ENCODE data around the gene ALKBH7. TPM values are rescaled to one million over a fixed set of nuclear protein-coding genes. Genes with fewer than 3 reads are reported as not detected.

ALKBH7 gene
- total RNA-seq, 1 donor from 2014 or later, result 31.4 TPM

DNA sequence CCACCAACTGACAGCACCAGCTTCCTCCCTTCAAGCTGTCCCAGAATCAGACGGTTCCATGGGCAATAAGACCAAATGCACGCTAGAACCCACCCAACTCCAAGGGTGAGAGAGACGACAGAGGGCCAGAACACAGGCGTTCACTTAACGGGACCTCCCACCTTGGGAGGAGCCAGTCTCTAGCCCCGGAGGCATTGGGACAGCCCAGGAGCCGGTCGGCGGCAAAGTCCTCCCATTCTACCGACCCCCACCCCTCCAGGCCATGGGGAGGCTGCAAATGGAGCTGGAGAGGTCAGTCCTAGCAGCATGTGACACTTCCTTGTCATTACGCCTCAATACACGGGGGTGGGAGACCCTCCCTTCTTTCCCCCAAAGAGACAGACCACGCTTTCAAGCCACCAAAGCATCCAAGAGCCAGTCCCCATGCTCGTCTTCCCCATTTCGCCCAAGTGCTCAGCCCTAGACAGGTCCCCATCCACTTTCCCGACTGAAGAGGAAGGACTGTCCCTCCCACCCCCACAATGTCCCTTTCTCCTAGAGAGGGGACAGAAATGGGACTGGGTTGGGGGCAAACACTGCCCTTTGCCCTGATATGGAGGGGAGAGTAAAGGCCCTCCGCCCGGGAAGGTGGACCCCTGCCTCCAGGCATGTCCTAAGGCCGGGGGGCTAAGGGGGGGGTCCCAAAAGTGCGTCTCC, 51.1 kb downstream of the ALKBH7 start:
- intact Hi-C loops (cut with micrococcal nuclease), result loop anchor here (1.0 kb wide), 1 partner anchor 143 kb away; no protein-coding TSS in a partner anchor

DNA sequence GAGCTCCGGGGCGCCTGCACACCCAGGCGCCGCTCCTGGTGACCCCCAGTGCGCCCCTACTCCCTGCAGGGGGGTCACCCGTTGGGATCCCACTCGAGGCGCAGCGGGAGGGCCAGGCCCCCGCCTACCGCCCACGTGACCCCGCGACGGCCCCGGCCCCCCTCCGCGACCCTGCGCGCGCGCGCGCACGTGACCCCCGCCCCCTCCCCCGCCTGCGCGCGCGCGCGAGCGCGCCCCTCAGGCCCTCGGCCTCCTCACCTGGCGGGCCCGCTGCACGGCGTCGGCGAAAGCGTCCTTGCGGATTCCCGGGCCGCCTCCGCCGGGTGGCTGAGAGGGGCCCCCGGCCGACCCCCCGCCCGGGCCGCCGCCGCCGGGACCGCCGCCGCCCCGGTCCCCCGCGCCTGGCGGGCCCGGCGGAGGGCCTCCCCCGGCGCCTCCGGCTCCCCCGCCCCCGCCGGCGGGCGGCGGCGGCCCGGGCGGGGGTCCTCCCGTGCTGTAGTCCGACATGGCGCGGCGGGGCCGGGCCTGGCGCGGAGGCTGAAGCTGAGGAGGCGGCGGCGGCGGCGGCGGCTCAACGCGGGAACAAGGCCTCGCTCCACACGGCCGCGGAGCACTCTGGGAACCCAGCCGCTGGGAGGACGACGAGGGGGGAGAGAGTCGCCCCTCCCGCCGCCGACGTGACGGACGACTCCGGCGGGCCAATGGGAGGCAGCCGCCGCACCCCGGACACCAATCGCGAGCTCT, 51.8 kb downstream of the ALKBH7 start, which contains the start of gene KHSRP:
KHSRP (minus strand) TSS at position 617 of the 744 bp plus-strand sequence; CDS start at position 507, 110 bp downstream.
- intact Hi-C loops (cut with micrococcal nuclease), result loop anchor here (1.0 kb wide), 1 partner anchor 144 kb away; no protein-coding TSS in a partner anchor

Other genes with a start within 250 kb of the ALKBH7 start
- not detected in 2 replicates for gene ACSBG2, start 237.1 kb upstream of the ALKBH7 start, total RNA-seq
- gene MLLT1, start 92.8 kb upstream of the ALKBH7 start, total RNA-seq, result 45.6 and 48.0 TPM in 2 replicates
- gene ACER1, start 39.2 kb upstream of the ALKBH7 start, total RNA-seq, result 0.76 and 0.81 TPM in 2 replicates
- gene CLPP, start 11.3 kb upstream of the ALKBH7 start, total RNA-seq, result 133 TPM in 2 replicates
- 1.8 and 1.9 TPM in 2 replicates for gene PSPN, start 3.1 kb downstream of the ALKBH7 start, total RNA-seq
- 65.9 and 66.3 TPM in 2 replicates for gene GTF2F1, start 20.4 kb downstream of the ALKBH7 start, total RNA-seq
- 269 and 278 TPM in 2 replicates for gene KHSRP, start 52.0 kb downstream of the ALKBH7 start, total RNA-seq
- gene SLC25A41, start 61.0 kb downstream of the ALKBH7 start, total RNA-seq, result 0.32 and 0.44 TPM in 2 replicates
- gene SLC25A23, start 87.0 kb downstream of the ALKBH7 start, total RNA-seq, result 23.8 and 25.6 TPM in 2 replicates
- gene CRB3, start 91.5 kb downstream of the ALKBH7 start, total RNA-seq, result not detected in 2 replicates
- gene DENND1C, start 109.0 kb downstream of the ALKBH7 start, total RNA-seq, result 110 and 116 TPM in 2 replicates
- 1.5 and 2.4 TPM in 2 replicates for gene TUBB4A, start 129.5 kb downstream of the ALKBH7 start, total RNA-seq
- 5.8 TPM in 2 replicates for gene TNFSF9, start 158.2 kb downstream of the ALKBH7 start, total RNA-seq
- 73.7 and 75.9 TPM in 2 replicates for gene CD70, start 218.4 kb downstream of the ALKBH7 start, total RNA-seq

Measured in T-helper 1 cell treated with Interleukin-12 subunit alpha and Interleukin-12 subunit beta and Interleukin-4 antibody, amounts not matched to agents 30 ng/mL and 1 ng/mL, for 36 hours (primary cell).